GM13977 (cell line): ENCODE results near the gene CWC15.

ENCODE experiments used
- DNase-seq: peaks from one replicate; pipeline ENCODE4 v3.0.0; 2012; ENCODE audit warnings: low spot score
- in situ Hi-C: fragments of 300-500 bp; cut with MboI; formaldehyde crosslinking; loops from one replicate; pipeline ENCODE4 v1.12.0; 2022; ENCODE audit warnings: low sequenced_read_pairs, low pct_unique_long_range_greater_than_20kb, mixed read lengths, inconsistent platforms; ENCODE audit not compliant: unreplicated experiment
- TF ChIP-seq, protein P1 (sequence below): IDR thresholded peaks from 2 replicates; pipeline ENCODE4 v1.5.1; 2012; ENCODE audit warnings: mild to moderate bottlenecking, control low read depth; ENCODE audit not compliant: insufficient read depth; ENCODE audit errors: extremely low read depth, missing control alignments

Gene CWC15

DNA sequence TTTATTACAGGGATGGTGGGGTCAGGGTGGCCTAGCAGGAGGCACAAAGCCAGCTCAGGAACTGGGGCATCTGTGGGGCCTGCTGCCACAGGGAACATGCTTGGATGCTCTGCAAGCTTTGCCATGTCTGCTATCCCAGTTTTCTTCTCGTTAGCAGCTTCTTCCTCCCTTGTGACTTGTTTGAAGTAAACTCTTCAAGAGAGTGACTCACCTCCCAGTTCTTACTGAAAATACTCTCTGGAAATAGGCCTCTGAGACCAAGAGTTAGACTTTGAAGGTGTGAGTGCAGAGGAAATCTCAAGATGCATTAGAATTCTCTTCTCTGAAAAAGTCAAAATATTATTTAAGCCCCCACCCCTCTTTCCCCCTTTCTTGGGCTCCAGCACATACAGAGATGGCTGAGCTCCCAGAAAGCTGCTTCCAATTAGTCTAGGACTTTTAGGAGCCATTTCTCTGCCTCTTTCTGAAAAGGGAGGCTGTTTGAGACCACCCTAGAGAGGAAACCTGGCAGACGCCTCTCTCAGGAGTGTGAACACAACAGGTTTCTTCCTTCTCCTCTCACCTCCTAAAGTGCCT, 15.1 kb downstream of the CWC15 start:
- in situ Hi-C loops: no loop called here
- TF ChIP-seq, protein P1, sequence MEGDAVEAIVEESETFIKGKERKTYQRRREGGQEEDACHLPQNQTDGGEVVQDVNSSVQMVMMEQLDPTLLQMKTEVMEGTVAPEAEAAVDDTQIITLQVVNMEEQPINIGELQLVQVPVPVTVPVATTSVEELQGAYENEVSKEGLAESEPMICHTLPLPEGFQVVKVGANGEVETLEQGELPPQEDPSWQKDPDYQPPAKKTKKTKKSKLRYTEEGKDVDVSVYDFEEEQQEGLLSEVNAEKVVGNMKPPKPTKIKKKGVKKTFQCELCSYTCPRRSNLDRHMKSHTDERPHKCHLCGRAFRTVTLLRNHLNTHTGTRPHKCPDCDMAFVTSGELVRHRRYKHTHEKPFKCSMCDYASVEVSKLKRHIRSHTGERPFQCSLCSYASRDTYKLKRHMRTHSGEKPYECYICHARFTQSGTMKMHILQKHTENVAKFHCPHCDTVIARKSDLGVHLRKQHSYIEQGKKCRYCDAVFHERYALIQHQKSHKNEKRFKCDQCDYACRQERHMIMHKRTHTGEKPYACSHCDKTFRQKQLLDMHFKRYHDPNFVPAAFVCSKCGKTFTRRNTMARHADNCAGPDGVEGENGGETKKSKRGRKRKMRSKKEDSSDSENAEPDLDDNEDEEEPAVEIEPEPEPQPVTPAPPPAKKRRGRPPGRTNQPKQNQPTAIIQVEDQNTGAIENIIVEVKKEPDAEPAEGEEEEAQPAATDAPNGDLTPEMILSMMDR: no peak
- no peak for DNase-seq

DNA sequence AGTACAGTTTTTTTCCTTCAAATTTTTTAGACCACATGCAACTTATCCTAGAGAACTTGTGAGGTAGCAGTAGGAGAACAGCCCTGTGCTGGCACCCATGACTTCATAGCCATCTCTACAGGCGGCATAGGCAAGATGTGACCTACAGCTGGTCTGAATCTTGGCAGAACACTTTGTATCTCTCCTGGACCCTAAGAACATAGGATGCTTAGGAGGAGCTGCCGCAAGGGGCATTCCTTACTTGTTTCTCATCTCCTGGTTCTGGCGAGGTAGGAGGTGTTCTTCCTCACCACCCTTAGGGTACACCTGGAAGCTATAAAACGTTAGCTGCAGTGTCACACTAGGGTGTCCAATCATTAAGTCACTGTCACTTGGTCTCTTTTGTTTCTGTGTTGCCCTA, 16.4 kb downstream of the CWC15 start:
- in situ Hi-C loops: no loop called here
- no peak for DNase-seq
- TF ChIP-seq, protein P1: no peak

DNA sequence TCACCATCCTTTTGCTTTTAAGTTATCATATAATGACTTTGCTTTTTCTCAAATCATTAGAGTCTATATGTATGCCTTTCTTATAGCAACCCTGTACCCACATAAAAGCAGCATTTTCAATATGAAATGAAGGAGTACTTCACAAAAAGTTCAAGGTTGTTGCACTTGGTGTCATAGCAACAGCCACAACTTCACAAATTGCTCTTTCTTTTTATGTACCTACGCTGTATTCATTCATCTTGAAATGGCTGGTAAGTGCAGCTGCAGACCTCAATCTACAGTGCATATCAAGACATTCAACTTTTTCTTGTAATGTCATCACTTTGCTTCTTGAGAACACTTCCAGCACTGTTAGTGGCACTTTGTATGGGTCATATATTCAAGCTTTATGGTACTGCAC, 18.6 kb downstream of the CWC15 start:
- in situ Hi-C loops: no loop called here
- TF ChIP-seq, protein P1: no peak
- no peak for DNase-seq

DNA sequence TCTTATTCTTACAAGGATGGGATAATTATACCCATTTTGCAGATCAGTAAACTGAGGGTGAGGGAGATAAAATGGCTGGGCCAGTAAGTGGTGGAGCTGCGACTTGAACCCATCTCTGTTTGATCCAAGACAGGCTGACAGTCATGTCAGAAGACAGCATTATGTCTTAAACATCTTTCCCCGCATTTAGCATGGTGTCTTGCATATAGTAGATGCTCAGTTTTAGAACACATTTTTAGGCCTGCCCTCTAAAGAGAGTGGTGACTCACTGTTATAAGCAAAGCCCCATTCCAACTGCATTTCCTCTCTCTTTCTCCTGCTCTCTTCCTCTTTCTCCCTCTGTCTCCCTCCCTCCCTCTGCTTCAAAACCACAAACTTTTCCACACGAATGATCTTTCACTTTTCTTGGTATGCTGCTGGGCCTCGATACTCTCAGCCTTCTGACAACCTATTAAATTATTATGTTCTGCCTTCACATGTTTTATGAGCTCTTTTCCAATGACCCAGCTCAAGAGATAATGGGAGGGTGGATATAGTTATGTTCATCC, 25.2 kb downstream of the CWC15 start:
- TF ChIP-seq, protein P1: no peak
- in situ Hi-C loops: no loop called here
- no peak for DNase-seq

DNA sequence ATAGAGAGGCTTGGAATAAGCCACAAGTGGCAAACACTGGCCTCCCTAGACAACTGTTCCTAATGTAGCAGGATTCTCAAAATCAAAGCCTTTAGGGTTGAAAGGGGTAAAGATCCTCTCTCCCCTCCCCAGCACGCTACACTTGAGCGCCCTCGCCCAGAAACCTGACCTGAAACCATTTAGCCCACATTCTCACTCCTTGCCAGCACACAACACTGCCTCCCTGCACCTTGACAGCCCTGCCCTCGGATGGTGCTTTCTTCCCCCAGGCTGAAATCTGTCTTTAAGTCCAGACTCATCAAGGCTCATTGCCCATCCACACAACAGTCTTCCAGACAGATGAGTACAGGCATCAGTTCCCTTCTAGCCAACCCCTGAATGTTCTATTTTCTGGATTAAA, 26.5 kb downstream of the CWC15 start:
- in situ Hi-C loops: no loop called here
- DNase-seq: no peak
- TF ChIP-seq, protein P1: no peak

DNA sequence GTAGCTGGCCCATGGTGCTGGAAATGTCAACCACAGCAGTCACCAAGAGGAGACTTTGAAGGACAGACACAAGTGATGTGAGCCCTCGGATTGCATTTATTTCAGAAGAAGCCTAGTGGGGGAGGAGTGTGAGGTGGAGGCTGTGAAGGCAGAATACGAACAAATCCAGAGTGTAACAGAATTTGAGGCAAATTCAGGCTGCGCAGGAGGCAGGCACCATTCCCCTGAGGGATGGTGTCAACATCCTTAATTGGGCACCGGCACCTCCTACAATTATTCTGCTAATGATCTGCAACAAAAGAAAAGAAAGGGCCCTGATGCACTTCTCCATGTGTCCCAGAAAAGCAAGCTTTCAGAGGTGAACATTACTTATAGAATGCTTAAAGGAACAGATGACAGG, 32.2 kb downstream of the CWC15 start:
- DNase-seq: no peak
- TF ChIP-seq, protein P1: no peak
- in situ Hi-C loops: no loop called here
